Measurements from ENCODE around the gene OR10D3. TPM values are rescaled to one million over a fixed set of nuclear protein-coding genes. Genes with fewer than 3 reads are reported as not detected.

Gene OR10D3
- total RNA-seq, 2 experiments from 2014 or later = not detected

DNA sequence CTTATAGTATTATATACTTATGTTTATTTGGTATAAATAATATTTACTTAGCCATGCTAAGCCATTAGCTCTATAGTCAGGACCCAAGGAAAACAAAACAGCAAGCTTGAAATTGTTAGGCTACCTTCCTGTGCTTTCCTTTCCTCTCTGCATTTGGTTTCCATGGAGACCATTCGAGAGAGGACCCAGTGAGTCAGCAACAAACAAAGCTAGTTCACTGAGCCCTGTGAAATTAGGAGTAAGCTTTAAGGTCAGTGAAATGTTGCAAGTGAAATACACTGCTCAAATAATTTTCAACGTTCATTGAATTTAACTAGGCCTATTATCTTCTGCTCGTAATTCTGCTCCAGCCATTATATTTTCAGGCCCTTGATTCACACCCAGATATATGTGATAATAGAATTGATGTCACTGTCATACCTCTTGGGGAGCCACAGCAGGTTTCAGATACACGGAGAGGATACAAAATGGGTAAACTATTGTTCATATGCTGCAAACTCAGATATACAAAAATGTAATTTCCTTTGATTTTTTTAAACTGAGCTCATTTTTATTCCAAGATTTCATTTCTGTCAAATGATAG is 9.1 kb upstream of the OR10D3 start:
- H3K9me3 Mint-ChIP-seq = no peaks in the 10 kb centered on the region
- ChIA-PET POLR2A (no interaction called here), CTCF (interaction anchor here (1.2 to 1.5 kb wide), 2 partner anchors 16 to 29 kb away, joined by 4 to 5 read pairs; no protein-coding TSS in a partner anchor)
- H3K4me1 Mint-ChIP-seq = no peaks in the 10 kb centered on the region
- no peaks in the 10 kb centered on the region for H3K36me3 Mint-ChIP-seq (ENCODE audit: low read depth)
- no peak for DNase-seq
- H3K27me3 Mint-ChIP-seq = peaks cover 2% of the 10 kb centered on the region
- no peak overlapping the region for H3K27ac Mint-ChIP-seq
- H3K4me3 Mint-ChIP-seq = no peak overlapping the region

DNA sequence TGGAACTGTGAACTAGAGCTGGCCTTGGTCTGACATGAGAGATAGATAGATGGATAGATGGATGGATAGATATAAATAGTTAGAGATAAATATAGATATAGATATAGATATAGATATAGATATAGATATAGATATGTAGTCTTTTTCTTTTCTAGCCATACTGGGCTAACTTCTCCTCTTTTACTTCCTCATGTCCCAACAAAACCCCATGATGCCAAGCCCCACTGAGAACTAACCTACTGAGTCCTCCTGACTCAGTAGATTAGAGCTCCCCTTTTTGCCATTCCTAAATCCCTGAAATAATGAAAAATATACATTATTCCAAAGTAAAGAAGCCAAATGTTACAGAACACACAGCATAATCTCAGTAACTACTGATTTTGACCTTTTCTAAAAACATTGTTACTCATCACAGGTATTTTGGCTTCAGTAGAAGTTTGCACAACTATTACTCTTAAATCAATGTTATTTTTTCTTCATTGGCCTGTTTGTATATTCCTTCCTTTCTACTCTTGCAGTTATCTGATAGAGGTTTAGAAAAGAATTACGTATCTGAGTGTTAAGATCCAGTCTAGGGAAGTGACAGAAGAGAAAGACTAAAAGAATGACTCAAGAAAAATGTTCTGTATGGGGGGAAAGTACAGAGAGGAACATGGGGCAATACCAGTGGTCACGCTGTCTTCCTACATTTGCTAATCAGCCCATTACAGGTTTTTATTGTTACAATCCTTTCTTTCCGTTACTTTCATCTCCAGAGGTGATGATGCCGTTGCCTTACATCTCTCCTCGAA is 6.0 kb upstream of the OR10D3 start:
- POLR2A ChIA-PET = no interaction called here
- H3K36me3 Mint-ChIP-seq (ENCODE audit: low read depth) = no peaks in the 10 kb centered on the region

DNA sequence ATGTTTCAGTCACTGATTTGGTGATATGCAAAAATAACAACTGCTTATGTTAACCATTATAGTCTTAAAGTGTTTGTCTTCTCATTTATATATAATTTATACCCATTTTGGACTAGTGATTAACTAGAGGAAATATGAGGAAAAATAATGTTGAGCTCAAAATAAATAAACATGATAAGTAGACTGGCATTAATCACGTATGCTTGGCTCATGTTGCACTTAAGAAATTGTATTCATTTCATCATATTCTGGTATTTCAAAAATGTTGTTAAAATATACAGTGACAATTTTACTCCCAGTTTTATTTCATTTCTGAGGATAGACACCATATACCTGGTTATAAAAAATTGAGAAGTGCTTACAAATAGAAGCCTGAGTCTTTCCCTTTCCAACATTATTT is 3.8 kb upstream of the OR10D3 start:
- H3K36me3 Mint-ChIP-seq (ENCODE audit: low read depth) = no peaks in the 10 kb centered on the region
- DNase-seq = no peak
- H3K27ac Mint-ChIP-seq = no peak overlapping the region
- H3K4me1 Mint-ChIP-seq = no peaks in the 10 kb centered on the region
- ChIA-PET POLR2A (no interaction called here), CTCF (interaction anchor here (0.6 kb wide), 1 partner anchor 1015 kb away, joined by 3 read pairs; no protein-coding TSS in a partner anchor)
- peaks cover 4% of the 10 kb centered on the region for H3K27me3 Mint-ChIP-seq
- no peaks in the 10 kb centered on the region for H3K9me3 Mint-ChIP-seq
- no peak overlapping the region for H3K4me3 Mint-ChIP-seq

More for the DNA sequence above, 6.0 kb upstream of the OR10D3 start:
- Mint-ChIP-seq H3K27me3 (peaks cover 2% of the 10 kb centered on the region), H3K4me3 (no peak overlapping the region), H3K27ac (no peak overlapping the region), H3K4me1 (no peaks in the 10 kb centered on the region), H3K9me3 (no peaks in the 10 kb centered on the region)
- CTCF ChIA-PET = interaction anchor here (1.3 kb wide), 1 partner anchor 21 kb away, joined by 3 read pairs; no protein-coding TSS in a partner anchor
- no peak for DNase-seq

DNA sequence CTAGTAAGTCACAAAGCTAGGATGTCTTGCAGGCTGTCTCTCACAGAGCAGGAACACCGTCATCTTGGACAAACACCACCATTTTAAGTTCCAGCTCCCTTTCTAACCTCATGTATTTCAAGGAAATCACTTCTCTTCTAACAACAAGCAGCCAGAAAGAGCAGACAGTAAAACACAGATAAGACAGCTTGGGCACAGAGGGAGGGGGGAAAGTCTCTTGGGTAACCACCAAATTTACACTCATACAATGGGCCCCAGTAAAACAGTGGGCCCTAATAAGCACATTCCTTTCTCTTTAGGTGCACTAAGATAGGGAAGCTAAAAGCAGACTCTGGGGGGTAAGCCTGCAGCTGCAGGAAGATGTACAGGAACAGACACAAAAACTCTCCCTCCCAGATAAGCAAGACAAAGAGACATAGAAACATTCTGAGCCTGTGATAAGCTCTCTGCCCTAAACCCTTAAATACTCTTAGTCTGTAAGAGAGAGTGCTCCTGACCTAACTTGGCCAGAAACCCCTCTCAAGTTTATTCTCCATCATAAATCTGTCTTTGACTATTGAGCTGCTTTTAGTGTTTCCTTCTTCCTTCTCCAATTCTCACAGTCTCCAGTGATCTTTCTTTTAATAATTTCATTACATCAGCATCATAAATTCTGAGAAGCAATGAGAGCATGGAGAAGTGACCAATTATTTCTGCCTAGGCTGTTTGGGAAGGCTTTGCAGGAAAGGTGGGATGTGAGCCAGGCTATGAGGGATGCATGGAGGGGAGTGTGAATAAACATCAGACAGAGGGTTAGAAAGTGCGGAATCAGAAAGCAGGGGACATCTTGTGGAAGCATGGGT is 7.4 kb downstream of the OR10D3 start:
- ChIA-PET CTCF (no interaction called here), POLR2A (no interaction called here)
- Mint-ChIP-seq H3K9me3 (no peaks in the 10 kb centered on the region), H3K27me3 (peaks cover 12% of the 10 kb centered on the region), H3K36me3 (ENCODE audit: low read depth) (no peaks in the 10 kb centered on the region), H3K4me3 (no peak overlapping the region), H3K27ac (no peak overlapping the region), H3K4me1 (no peaks in the 10 kb centered on the region)
- no peak for DNase-seq

DNA sequence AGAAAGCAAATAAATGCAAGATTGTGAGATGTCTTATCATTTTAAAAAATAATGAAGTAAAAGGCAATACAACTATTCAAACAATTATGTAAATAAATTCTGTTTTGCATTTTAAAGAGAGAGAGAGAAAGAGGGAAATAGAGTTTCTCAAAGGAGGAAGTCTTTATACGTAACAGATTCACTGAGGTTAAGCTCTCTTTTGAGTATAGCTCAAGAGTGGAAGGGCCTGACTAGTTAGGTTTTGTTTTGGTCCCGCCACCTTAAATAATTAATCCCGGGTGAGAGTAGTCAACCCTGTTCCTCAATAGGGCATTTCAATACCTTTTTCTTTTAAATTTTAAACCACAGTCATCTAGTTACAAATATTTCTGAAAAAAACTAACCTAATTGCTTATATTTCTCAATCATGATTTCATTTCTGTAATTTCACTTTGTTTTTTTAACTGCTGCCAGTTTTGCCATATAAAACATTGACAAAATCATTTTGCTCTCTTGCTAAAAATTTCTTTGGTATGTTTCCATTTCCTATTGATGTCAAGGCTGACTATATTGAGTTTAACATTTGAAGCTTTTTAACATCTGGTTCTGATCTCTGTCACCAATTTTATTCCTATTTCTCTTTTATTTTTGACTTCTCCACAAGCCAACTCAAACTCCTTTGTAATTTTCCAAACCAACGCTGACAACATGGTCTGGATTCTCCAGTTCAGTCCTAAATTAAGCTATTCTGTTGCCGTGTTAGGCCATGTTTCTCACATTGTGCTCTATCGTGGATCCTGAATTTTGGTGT is 10.3 kb downstream of the OR10D3 start:
- H3K27ac Mint-ChIP-seq = no peak overlapping the region
- ChIA-PET CTCF (interaction anchor here (2.2 kb wide), 1 partner anchor 122 kb away, joined by 11 read pairs; no protein-coding TSS in a partner anchor), POLR2A (no interaction called here)
- DNase-seq = no peak
- H3K27me3 Mint-ChIP-seq = peaks cover 10% of the 10 kb centered on the region
- no peaks in the 10 kb centered on the region for H3K9me3 Mint-ChIP-seq
- no peaks in the 10 kb centered on the region for H3K36me3 Mint-ChIP-seq (ENCODE audit: low read depth)
- no peak overlapping the region for H3K4me3 Mint-ChIP-seq
- no peaks in the 10 kb centered on the region for H3K4me1 Mint-ChIP-seq

DNA sequence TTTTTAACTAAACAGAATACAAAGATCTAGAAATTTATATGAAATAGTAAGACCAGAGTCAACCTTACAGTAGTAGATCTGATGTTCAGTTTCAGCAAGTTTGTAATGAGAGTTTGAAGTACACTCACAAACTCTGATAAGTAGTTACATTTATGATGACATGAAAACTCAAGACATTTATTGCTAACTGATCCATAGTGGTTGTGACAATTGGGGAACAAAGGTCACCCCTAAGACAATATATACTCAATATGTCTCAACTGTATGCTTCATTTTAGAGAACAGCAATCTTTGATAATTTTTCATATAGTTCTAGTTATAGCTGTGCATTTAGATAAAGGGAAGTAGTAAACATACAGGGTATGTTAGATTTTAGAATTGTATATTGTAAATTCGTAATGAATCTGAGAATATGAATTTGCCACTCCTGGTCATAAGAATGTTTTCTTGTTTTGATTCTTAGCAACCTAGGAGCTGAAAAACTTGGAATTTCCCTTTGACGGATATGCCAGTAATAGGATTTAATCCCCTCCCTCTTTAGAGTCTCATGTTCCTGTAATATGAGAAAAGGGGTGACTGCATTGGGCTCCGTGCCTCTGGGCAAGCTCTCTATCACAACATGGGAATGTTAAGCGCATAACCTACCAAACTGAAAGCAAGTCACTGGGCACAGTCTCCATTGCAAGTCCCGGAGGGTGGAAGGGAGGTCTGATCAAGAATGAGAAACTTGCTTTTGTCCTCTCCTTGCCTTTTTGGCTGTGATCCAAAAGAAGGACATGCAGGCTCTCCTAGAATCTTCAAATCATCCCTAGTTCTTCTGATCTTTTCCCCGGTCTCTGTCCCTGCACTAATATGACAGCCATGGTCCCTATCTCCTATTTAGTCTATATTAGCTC is 11.4 kb downstream of the OR10D3 start:
- no peak overlapping the region for H3K4me3 Mint-ChIP-seq
- no peaks in the 10 kb centered on the region for H3K36me3 Mint-ChIP-seq (ENCODE audit: low read depth)
- POLR2A ChIA-PET = no interaction called here
- H3K27ac Mint-ChIP-seq = no peak overlapping the region
- no peaks in the 10 kb centered on the region for H3K4me1 Mint-ChIP-seq
- DNase-seq = no peak
- CTCF ChIA-PET = interaction anchor here (0.7 to 2.2 kb wide), 3 partner anchors 121 to 125 kb away, joined by 3 to 11 read pairs (median 3); no protein-coding TSS in a partner anchor
- no peaks in the 10 kb centered on the region for H3K9me3 Mint-ChIP-seq
- H3K27me3 Mint-ChIP-seq = peaks cover 10% of the 10 kb centered on the region

DNA sequence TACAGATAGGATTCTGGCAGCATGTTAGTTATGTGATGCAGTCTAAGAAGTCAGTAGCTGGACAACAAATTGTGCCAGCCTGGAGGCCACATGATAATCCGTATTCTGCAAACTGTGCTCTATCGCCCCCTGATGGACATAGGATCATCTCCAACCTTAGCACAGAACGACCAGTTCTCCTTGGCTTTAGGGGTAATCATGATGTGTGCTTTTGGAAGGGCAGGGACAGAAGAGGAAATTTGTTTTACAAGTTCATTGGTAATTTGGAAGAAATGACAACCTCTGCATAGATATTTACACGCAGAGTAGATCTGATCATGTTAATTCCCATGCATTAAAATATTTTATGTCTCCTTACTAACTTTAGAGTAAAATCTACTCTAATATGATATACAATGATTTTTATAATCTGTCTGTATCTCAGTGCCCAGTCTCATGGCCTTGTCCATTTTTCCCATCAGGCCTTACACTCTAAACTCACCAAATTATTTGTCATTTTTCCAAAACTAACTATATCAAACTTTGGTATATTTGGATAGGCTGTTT is 12.1 kb downstream of the OR10D3 start:
- no peaks in the 10 kb centered on the region for H3K36me3 Mint-ChIP-seq (ENCODE audit: low read depth)
- no peaks in the 10 kb centered on the region for H3K4me1 Mint-ChIP-seq
- DNase-seq = peak; percentile 64
- peaks cover 10% of the 10 kb centered on the region for H3K27me3 Mint-ChIP-seq
- ChIA-PET CTCF (interaction anchor here (1.0 to 2.2 kb wide), 2 partner anchors 121 to 124 kb away, joined by 3 to 11 read pairs; no protein-coding TSS in a partner anchor), POLR2A (no interaction called here)
- H3K27ac Mint-ChIP-seq = no peak overlapping the region
- H3K9me3 Mint-ChIP-seq = no peaks in the 10 kb centered on the region
- H3K4me3 Mint-ChIP-seq = no peak overlapping the region

DNA sequence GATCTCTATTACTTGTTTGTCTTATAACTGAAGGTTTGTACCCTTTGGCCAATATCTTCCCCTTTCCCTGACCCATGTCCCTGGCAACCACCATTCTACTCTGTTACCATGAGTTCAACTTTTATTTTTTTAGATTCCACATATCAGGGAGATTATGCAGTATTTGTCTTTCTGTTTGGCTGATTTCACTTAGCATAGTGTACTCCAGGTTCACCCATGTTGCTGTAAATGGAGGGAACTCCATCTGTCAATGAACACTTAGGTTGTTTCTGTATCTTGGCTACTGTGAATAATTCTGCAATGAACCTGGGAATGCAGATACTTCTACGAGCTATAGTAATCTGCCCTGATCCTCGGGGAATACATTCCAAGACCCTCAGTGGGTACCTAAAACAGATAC is 14.9 kb downstream of the OR10D3 start:
- POLR2A ChIA-PET = no interaction called here

DNA sequence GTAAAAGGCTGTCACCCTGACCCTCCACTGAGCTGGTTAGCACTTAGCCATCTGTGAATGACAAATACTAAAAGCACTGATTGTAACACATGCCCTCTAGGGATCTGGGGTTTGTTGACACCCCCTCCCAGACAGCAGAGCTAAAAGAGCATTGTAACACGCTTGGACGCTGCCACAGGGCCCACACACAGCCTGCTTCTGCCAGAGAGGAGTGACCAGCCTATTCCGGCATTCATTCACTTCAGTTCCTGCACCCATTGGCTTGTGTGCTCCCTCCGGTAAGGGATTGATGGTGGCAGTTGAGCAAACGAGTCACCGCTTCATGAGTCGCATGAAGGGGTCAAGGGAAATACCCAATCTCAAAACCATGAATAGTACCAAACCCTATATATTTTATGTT is 15.8 kb downstream of the OR10D3 start:
- ChIA-PET CTCF (no interaction called here), POLR2A (no interaction called here)
- no peak for DNase-seq
- H3K9me3 Mint-ChIP-seq = no peaks in the 10 kb centered on the region
- H3K4me3 Mint-ChIP-seq = no peak overlapping the region
- no peak overlapping the region for H3K27ac Mint-ChIP-seq
- H3K27me3 Mint-ChIP-seq = peaks cover 5% of the 10 kb centered on the region
- H3K36me3 Mint-ChIP-seq (ENCODE audit: low read depth) = no peaks in the 10 kb centered on the region
- H3K4me1 Mint-ChIP-seq = no peaks in the 10 kb centered on the region

More for the DNA sequence above, 14.9 kb downstream of the OR10D3 start:
- Mint-ChIP-seq H3K27me3 (peaks cover 9% of the 10 kb centered on the region), H3K27ac (no peak overlapping the region), H3K36me3 (ENCODE audit: low read depth) (no peaks in the 10 kb centered on the region), H3K4me3 (no peak overlapping the region), H3K4me1 (no peaks in the 10 kb centered on the region), H3K9me3 (no peaks in the 10 kb centered on the region)
- DNase-seq = no peak
- CTCF ChIA-PET = interaction anchor here (0.9 kb wide), 1 partner anchor 134 kb away, joined by 3 read pairs; no protein-coding TSS in a partner anchor

DNA sequence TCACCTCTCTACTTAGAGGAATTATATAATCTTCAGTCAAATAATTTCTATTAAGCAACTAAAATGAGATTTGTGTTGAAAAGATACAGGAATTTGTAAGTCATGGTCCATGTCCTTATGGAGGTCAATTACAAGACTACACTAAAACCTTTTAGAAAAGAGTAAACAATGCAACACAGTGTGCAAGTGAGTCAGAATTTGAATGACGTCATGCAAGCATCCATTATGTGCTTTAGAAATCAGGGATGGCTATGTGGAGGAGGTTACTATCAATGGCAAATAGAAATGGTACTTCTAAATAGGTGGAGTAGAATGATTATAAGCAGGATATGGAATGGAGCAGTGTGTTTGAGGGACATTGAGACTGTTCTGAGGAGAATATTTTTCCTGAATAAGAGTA is 16.6 kb downstream of the OR10D3 start:
- H3K27me3 Mint-ChIP-seq = peaks cover 3% of the 10 kb centered on the region
- H3K4me1 Mint-ChIP-seq = no peaks in the 10 kb centered on the region
- H3K4me3 Mint-ChIP-seq = no peak overlapping the region
- H3K9me3 Mint-ChIP-seq = no peaks in the 10 kb centered on the region
- ChIA-PET CTCF (no interaction called here), POLR2A (no interaction called here)
- no peak for DNase-seq
- H3K36me3 Mint-ChIP-seq (ENCODE audit: low read depth) = no peaks in the 10 kb centered on the region
- H3K27ac Mint-ChIP-seq = no peak overlapping the region

DNA sequence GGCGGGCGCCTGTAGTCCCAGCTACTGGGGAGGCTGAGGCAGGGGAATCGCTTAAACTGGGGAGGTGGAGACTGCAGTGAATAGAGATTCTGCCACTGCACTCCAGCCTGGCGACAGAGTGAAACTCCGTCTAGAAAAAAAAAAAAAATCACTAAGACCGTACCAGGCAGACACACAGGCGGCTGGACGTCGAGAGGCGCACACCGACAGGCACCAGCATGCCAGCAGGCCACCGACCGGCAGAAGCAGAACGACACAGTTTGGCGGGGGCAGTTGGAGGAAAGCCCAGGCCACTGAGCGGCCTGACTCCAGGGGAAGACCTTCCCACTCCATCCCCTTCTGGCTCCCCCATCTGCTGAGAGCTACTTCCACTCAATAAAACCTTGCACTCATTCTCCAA is 17.5 kb downstream of the OR10D3 start:
- H3K4me1 Mint-ChIP-seq = no peaks in the 10 kb centered on the region
- H3K9me3 Mint-ChIP-seq = no peaks in the 10 kb centered on the region
- no peak overlapping the region for H3K27ac Mint-ChIP-seq
- H3K36me3 Mint-ChIP-seq (ENCODE audit: low read depth) = no peaks in the 10 kb centered on the region
- CTCF ChIA-PET = no interaction called here
- no peak for DNase-seq
- H3K27me3 Mint-ChIP-seq = no peaks in the 10 kb centered on the region
- POLR2A ChIA-PET = no interaction called here
- no peak overlapping the region for H3K4me3 Mint-ChIP-seq

All from activated CD4-positive, alpha-beta T cell treated with anti-CD3 and anti-CD28 coated beads, Interleukin-2, amount 10 ng/mL, durations not matched to agents 7 days and 5 days (primary cell).